KMS-11 (cell line): ENCODE data around the gene RGL3.
"Not testable (repeated sequence)": the region's sequence is repeated elsewhere in the genome, so short reads cannot be mapped to it uniquely, and the experiment has no call there.

Experiments used
- H2AFZ ChIP-seq: fragments of 200-600 bp; sonication (generic); 2 replicates; pipeline ENCODE4 v1.6.1; 2016; ENCODE audit warnings: antibody characterized with exemption, mixed run types, low read depth
- H3K27ac ChIP-seq: fragments of 200-600 bp; sonication (generic); 2 replicates; pipeline ENCODE4 v1.6.1; 2016; ENCODE audit warnings: mild to moderate bottlenecking, mixed run types
- H3K27me3 ChIP-seq: fragments of 200-600 bp; sonication (generic); 2 replicates; pipeline ENCODE4 v1.6.1; 2017; ENCODE audit warnings: mild to moderate bottlenecking, low read depth, mixed run types, moderate library complexity; ENCODE audit not compliant: insufficient read depth
- H3K36me3 ChIP-seq: fragments of 200-600 bp; sonication (generic); 2 replicates; pipeline ENCODE4 v1.6.1; 2017; ENCODE audit warnings: mild to moderate bottlenecking, mixed run types; ENCODE audit not compliant: insufficient read depth
- H3K4me1 ChIP-seq: fragments of 200-600 bp; sonication (generic); 2 replicates; pipeline ENCODE4 v1.6.1; 2016; ENCODE audit warnings: mild to moderate bottlenecking, low read depth, mixed run types; ENCODE audit not compliant: poor library complexity, severe bottlenecking
- H3K4me2 ChIP-seq: fragments of 200-600 bp; sonication (generic); 2 replicates; pipeline ENCODE4 v1.7.0; 2016; ENCODE audit warnings: mild to moderate bottlenecking, mixed run types
- H3K4me3 ChIP-seq: fragments of 200-600 bp; sonication (generic); IDR thresholded peaks from 2 replicates; pipeline ENCODE4 v1.6.1; 2017; ENCODE audit warnings: low read depth, low read length, mixed read lengths; ENCODE audit not compliant: insufficient read depth
- H3K79me2 ChIP-seq: fragments of 200-600 bp; sonication (generic); 2 replicates; pipeline ENCODE4 v1.6.1; 2016; ENCODE audit warnings: low read depth, mixed run types; ENCODE audit not compliant: insufficient read depth
- H3K9ac ChIP-seq: fragments of 200-600 bp; sonication (generic); 2 replicates; pipeline ENCODE4 v1.6.1; 2016; ENCODE audit warnings: mild to moderate bottlenecking, mixed run types
- H4K20me1 ChIP-seq: fragments of 200-600 bp; sonication (generic); 2 replicates; pipeline ENCODE4 v1.6.1; 2016; ENCODE audit warnings: mild to moderate bottlenecking, mixed run types; ENCODE audit not compliant: insufficient read depth
- TF ChIP-seq, protein P1 (sequence below): fragments of 200-600 bp; sonication (generic); conservative IDR thresholded peaks from 2 replicates; pipeline ENCODE4 v1.6.1; 2017; ENCODE audit warnings: low read depth, mild to moderate bottlenecking, antibody characterized with exemption, low read length, moderate library complexity, mixed read lengths

The RGL3 gene

DNA sequence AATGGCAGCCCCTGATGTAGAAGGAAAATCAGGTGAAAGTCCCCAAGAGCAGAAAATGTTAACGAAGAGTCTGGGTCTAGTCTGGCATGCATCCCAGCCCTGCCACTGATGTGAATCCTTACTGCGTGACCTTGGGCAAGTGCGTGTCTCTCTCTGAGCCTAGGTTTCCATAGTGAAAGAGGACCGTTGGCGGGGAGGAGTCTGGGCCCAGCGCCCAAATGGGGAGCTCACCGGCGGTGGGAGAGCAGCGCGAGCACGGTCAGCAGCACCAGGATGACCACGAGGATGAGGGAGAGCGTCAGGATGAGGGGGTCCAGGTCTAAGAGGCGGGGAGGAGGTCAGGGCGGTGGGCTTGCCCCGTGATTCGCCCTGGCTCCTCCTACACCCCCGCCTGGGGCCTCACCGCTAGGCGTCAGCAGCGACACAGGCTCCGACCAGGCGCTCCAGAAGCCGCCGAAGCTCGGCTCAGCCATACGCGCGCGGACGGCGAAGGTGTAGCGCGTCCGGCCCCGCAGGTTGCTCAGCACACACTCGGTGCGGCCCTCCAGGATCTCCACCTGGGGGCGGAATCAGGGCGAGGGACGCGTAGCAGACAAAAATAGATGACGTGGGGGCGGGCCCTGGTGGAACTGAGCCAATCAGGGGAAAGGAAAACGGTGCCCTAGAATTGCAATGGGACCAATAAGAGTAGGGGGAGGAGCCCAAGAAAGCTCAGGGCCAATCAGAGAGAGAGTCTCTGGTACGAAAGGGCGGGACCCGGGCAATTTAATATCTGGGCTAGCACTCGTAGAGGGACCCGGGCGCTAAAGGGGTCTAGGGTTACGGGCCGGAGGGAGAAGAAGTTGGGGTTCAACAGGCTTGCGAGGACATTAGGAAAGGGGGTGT, 38.2 kb downstream of the RGL3 start:
- Histone ChIP-seq H3K4me2 (peak overlapping the region; percentile 81), H3K79me2 (no peaks in the 10 kb centered on the region), H3K27me3 (no peaks in the 10 kb centered on the region), H3K36me3 (no peaks in the 10 kb centered on the region), H2AFZ (peak overlapping the region; percentile 98), H4K20me1 (no peaks in the 10 kb centered on the region), H3K4me1 (peaks cover 24% of the 10 kb centered on the region), H3K27ac (peak overlapping the region; percentile 92), H3K4me3 (no peak overlapping the region), H3K9ac (peak overlapping the region; percentile 83)
- TF ChIP-seq, protein P1, sequence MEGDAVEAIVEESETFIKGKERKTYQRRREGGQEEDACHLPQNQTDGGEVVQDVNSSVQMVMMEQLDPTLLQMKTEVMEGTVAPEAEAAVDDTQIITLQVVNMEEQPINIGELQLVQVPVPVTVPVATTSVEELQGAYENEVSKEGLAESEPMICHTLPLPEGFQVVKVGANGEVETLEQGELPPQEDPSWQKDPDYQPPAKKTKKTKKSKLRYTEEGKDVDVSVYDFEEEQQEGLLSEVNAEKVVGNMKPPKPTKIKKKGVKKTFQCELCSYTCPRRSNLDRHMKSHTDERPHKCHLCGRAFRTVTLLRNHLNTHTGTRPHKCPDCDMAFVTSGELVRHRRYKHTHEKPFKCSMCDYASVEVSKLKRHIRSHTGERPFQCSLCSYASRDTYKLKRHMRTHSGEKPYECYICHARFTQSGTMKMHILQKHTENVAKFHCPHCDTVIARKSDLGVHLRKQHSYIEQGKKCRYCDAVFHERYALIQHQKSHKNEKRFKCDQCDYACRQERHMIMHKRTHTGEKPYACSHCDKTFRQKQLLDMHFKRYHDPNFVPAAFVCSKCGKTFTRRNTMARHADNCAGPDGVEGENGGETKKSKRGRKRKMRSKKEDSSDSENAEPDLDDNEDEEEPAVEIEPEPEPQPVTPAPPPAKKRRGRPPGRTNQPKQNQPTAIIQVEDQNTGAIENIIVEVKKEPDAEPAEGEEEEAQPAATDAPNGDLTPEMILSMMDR: peak; percentile 70

DNA sequence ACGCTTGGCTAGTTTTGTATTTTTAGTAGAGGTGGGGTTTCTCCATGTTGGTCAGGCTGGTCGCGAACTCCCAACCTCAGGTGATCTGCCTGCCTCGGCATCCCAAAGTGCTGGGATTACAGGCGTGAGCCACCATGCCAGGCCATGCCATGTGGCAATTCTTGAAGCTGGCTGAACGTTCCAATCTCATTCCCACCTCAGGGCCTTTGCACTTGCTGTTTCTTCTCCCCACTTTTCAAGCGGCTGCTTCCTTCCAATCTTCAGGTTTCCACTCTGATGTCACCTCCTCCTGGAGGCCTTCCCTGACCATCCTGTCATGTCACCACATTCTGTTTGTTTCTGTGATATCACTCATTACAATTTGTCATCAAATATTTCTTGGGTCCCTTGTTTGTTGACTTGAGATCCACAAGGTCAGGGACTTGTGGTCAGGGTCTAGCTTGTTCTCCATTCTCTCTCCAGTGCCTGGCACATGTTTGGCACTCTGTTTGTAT, 39.2 kb downstream of the RGL3 start:
- no peak overlapping the region for H3K4me3 ChIP-seq

DNA sequence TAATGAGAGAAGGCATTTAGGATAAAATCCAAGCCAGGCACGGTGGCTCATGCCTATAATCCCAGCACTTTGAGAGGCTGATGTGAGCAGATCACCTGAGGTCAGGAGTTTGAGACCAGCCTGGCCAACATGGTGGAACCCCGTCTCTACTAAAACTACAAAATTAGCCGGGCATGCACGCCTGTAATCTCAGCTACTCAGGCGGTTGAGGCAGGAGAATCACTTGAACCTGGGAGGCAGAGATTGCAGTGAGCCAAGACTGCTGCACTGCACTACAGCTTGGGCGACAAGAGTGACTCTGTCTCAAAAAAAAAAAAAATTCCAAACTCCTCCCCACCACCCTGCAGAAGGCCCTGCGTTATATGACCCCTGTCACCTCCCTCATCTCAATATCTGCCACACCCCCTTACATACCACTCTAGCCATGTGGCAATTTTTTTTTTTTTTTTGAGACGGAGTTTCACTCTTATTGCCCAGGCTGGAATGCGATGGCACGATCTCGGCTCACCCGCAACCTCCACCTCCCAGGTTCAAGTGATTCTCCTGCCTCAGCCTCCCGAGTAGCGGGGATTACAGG, 39.8 kb downstream of the RGL3 start:
- peaks cover 26% of the 10 kb centered on the region for H3K4me1 ChIP-seq
- H3K9ac ChIP-seq, H2AFZ ChIP-seq, H3K36me3 ChIP-seq, H3K27me3 ChIP-seq, H3K4me3 ChIP-seq, H3K27ac ChIP-seq, H3K79me2 ChIP-seq, H3K4me2 ChIP-seq, H4K20me1 ChIP-seq: not testable (repeated sequence)

More for the DNA sequence above, 39.2 kb downstream of the RGL3 start:
- Histone ChIP-seq H4K20me1 (no peaks in the 10 kb centered on the region), H3K27ac (peak overlapping the region; percentile 89), H3K4me2 (peak overlapping the region; percentile 79), H3K79me2 (no peaks in the 10 kb centered on the region), H3K27me3 (no peaks in the 10 kb centered on the region), H3K9ac (peak overlapping the region; percentile 83; the same call in 1 of the 2 replicates), H3K36me3 (no peaks in the 10 kb centered on the region), H2AFZ (peak overlapping the region; percentile 98; the same call in 1 of the 2 replicates), H3K4me1 (peaks cover 26% of the 10 kb centered on the region)
- TF ChIP-seq, protein P1: no peak

DNA sequence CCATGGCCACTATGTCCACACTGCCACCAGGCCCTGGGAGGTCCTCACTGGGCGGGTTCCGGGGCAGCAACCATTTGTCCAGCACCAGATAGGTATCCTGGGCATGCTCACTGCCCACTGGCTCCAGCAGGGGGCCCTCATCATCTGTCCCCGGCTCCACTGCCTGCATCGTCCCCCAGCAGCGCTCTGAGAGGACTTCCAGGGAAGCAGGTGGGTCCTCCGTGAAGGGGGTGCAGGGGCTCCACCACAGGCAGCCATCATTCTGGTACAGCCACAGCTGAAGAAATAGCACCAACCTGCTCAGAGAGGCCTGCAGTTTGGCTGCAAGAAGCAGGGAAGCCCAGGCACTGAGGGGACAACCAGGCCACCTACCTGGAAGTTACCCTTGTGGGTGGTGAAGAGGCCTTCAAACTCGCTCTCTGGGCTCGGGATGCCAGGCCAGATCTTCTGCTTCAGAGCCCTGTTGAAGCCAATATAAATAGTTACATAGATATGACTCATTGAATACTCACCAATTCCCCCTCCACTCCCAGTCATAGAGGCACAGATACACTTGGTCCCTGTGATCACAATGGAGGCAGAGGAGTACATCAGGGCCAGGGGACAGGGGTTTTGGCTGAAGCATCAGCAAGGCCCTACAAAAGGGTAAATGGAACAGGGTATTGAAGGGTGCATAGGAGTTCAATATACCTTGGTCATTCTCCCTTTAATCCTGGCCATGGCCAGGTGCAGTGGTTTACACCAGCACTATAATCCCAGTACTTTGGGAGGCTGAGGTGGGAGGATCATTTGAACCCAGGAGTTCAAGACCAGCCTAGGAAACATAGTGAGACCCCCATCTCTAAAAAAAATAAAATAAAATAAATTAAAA, 40.6 kb downstream of the RGL3 start:
- Histone ChIP-seq H3K27ac (no peak overlapping the region), H2AFZ (no peak overlapping the region), H3K4me1 (peaks cover 33% of the 10 kb centered on the region), H3K79me2 (no peaks in the 10 kb centered on the region), H3K27me3 (no peaks in the 10 kb centered on the region), H3K4me3 (no peak overlapping the region), H3K36me3 (no peaks in the 10 kb centered on the region), H3K9ac (no peak overlapping the region), H3K4me2 (no peak overlapping the region), H4K20me1 (no peaks in the 10 kb centered on the region)
- TF ChIP-seq, protein P1: peak; percentile 53
